Panc1 (cell line): ENCODE measurements around the gene DHRS4L2.
"Not testable (repeated sequence)": the region's sequence is repeated elsewhere in the genome, so short reads cannot be mapped to it uniquely, and the experiment has no call there.

Experiments
- POLR2AphosphoS5 ChIP-seq: IDR thresholded peaks from 2 replicates; pipeline ENCODE4 v1.6.1; 2012; ENCODE audit warnings: mild to moderate bottlenecking, low read depth, low read length, moderate library complexity
- SIN3A ChIP-seq: IDR thresholded peaks from 2 replicates; pipeline ENCODE4 v1.6.1; 2012; ENCODE audit warnings: low read depth, mild to moderate bottlenecking, low read length, moderate library complexity, borderline replicate concordance; ENCODE audit not compliant: insufficient read depth
- TCF7L2 ChIP-seq: IDR thresholded peaks from 2 replicates; pipeline ENCODE4 v1.6.1; 2011; ENCODE audit warnings: mild to moderate bottlenecking, low read depth, low read length, inconsistent platforms
- TF ChIP-seq, protein P1 (sequence below): fragments of 450-650 bp; IDR thresholded peaks from 2 replicates; pipeline ENCODE4 v1.5.1; 2017; ENCODE audit warnings: mild to moderate bottlenecking

DNA sequence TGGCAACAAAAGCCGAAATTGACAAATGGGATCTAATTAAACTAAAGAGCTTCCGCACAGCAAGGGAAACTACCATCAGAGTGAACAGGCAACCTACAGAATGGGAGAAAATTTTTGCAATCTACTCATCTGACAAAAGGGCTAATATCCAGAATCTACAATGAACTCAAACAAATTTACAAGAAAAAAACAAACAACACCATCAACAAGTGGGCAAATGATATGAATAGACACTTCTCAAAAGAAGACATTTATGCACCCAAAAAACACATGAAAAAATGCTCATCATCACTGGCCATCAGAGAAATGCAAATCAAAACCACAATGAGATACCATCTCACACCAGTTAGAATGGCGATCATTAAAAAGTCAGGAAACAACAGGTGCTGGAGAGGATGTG lies 41.0 kb downstream of the DHRS4L2 start:
- TF ChIP-seq, protein P1, sequence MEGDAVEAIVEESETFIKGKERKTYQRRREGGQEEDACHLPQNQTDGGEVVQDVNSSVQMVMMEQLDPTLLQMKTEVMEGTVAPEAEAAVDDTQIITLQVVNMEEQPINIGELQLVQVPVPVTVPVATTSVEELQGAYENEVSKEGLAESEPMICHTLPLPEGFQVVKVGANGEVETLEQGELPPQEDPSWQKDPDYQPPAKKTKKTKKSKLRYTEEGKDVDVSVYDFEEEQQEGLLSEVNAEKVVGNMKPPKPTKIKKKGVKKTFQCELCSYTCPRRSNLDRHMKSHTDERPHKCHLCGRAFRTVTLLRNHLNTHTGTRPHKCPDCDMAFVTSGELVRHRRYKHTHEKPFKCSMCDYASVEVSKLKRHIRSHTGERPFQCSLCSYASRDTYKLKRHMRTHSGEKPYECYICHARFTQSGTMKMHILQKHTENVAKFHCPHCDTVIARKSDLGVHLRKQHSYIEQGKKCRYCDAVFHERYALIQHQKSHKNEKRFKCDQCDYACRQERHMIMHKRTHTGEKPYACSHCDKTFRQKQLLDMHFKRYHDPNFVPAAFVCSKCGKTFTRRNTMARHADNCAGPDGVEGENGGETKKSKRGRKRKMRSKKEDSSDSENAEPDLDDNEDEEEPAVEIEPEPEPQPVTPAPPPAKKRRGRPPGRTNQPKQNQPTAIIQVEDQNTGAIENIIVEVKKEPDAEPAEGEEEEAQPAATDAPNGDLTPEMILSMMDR, result not testable (repeated sequence)
- not testable (repeated sequence) for TF ChIP-seq POLR2AphosphoS5, SIN3A, TCF7L2
